Cardiac muscle cell (in vitro differentiated cells and primary cell): ENCODE measurements around the gene TUFT1. TPM values are rescaled to one million over a fixed set of nuclear protein-coding genes. Genes with fewer than 3 reads are reported as not detected.
A peak's percentile ranks its signal among the peaks of the same experiment; 100 is the strongest.
"Not testable (repeated sequence)": the region's sequence is repeated elsewhere in the genome, so short reads cannot be mapped to it uniquely, and the experiment has no call there.

Source experiments
- DNase-seq, 2 donors: peaks; one replicate each; pipeline versions ENCODE4 v3.0.0 to v3.0.0-alpha.2; 2010 to 2017; ENCODE audit warnings: low read depth in 1 of 2, low spot score in 1 of 2
- H3K27ac ChIP-seq: fragments of 200-600 bp; sonication (generic); 2 replicates; pipeline ENCODE4 v1.5.1; 2016
- H3K27me3 ChIP-seq: fragments of 200-600 bp; sonication (generic); 2 replicates; pipeline ENCODE4 v1.6.0; 2016; ENCODE audit warnings: control low read depth
- H3K36me3 ChIP-seq: fragments of 200-600 bp; sonication (generic); 2 replicates; pipeline ENCODE4 v1.5.1; 2016; ENCODE audit warnings: control low read depth
- H3K4me1 ChIP-seq: fragments of 200-600 bp; sonication (generic); 2 replicates; pipeline ENCODE4 v1.8.1; 2017; ENCODE audit warnings: low read depth, mild to moderate bottlenecking, mixed run types
- H3K4me3 ChIP-seq: fragments of 200-600 bp; sonication (generic); 2 replicates; pipeline ENCODE4 v1.5.1; 2016; ENCODE audit warnings: mild to moderate bottlenecking
- H3K9me3 ChIP-seq: fragments of 200-600 bp; sonication (generic); 2 replicates; pipeline ENCODE4 v1.5.1; 2017; ENCODE audit warnings: low read depth, mild to moderate bottlenecking, control low read depth
- CTCF ChIP-seq: IDR thresholded peaks from 2 replicates; pipeline ENCODE4 v1.5.1; 2012; ENCODE audit warnings: low read depth, mild to moderate bottlenecking, low read length
- polyA plus RNA-seq: library from polyadenylated mRNA; unstranded; fragments of >200 nt; fragmentation: Nextera tagmentation; extraction: Ambion mirVana; gene quantifications from 2 replicates; pipeline ENCODE4 v1.2.1, GENCODE V29; 2016
- total RNA-seq: library from RNA; depleted of rRNA; stranded (reverse); fragments of >200 nt; gene quantifications from 2 replicates; pipeline ENCODE4 v1.2.3, GENCODE V29; 2016

TUFT1 gene
- total and polyA plus RNA-seq, 2 experiments from 2014 or later = 7.0 to 7.7 TPM

- Histone ChIP-seq H3K27ac (no peak overlapping the region), H3K36me3 (no peaks in the 10 kb centered on the region), H3K4me1 (peaks cover 1% of the 10 kb centered on the region), H3K9me3 (no peaks in the 10 kb centered on the region), H3K27me3 (no peaks in the 10 kb centered on the region), H3K4me3 (no peak overlapping the region)
- no peak for TF ChIP-seq CTCF
- DNase-seq = no peak
Observed at GRCh38 chr1:151518431-151518830, 21.7 kb upstream of the TUFT1 start.

GRCh38 chr1:151518936-151519335 is 21.2 kb upstream of the TUFT1 start:
- Histone ChIP-seq H3K27me3 (no peaks in the 10 kb centered on the region), H3K9me3 (no peaks in the 10 kb centered on the region), H3K4me3 (no peak overlapping the region), H3K27ac (no peak overlapping the region), H3K36me3 (no peaks in the 10 kb centered on the region), H3K4me1 (no peaks in the 10 kb centered on the region)
- DNase-seq = no peak
- TF ChIP-seq CTCF = no peak

GRCh38 chr1:151519667-151520066 is 20.4 kb upstream of the TUFT1 start:
- Histone ChIP-seq H3K27ac (no peak overlapping the region), H3K4me3 (no peak overlapping the region), H3K27me3 (no peaks in the 10 kb centered on the region), H3K36me3 (no peaks in the 10 kb centered on the region), H3K9me3 (no peaks in the 10 kb centered on the region), H3K4me1 (no peaks in the 10 kb centered on the region)
- TF ChIP-seq CTCF = no peak
- no peak for DNase-seq

- DNase-seq = no peak
- Histone ChIP-seq H3K27ac (no peak overlapping the region), H3K36me3 (no peaks in the 10 kb centered on the region), H3K4me1 (no peaks in the 10 kb centered on the region), H3K27me3 (no peaks in the 10 kb centered on the region), H3K9me3 (no peaks in the 10 kb centered on the region), H3K4me3 (no peak overlapping the region)
- peak; percentile 6 for TF ChIP-seq CTCF
Observed at GRCh38 chr1:151520359-151520758, 19.8 kb upstream of the TUFT1 start.

GRCh38 chr1:151522427-151522826 is 17.7 kb upstream of the TUFT1 start:
- not testable (repeated sequence) for H3K4me3 ChIP-seq, H3K9me3 ChIP-seq, H3K27me3 ChIP-seq, H3K27ac ChIP-seq, H3K36me3 ChIP-seq, DNase-seq, H3K4me1 ChIP-seq

GRCh38 chr1:151523326-151523725 is 16.8 kb upstream of the TUFT1 start:
- no peak for DNase-seq
- Histone ChIP-seq H3K4me3 (no peak overlapping the region), H3K27me3 (no peaks in the 10 kb centered on the region), H3K4me1 (no peaks in the 10 kb centered on the region), H3K36me3 (no peaks in the 10 kb centered on the region), H3K9me3 (no peaks in the 10 kb centered on the region), H3K27ac (no peak overlapping the region)
- no peak for TF ChIP-seq CTCF
